T-helper 2 cell treated with Interferon-gamma antibody and Interleukin-4, amounts not matched to agents 5 μg/mL and 100 μg/mL, for 36 hours (primary cell): Measurements from ENCODE around the gene NME7.
"Not testable (repeated sequence)": the region's sequence is repeated elsewhere in the genome, so short reads cannot be mapped to it uniquely, and the experiment has no call there.

Experiments
- DNase-seq: peaks from one replicate; pipeline ENCODE4 v3.0.0; 2021; ENCODE audit warnings: low spot score
- H3K27ac Mint-ChIP-seq: one replicate; pipeline ENCODE4 v1.8.0; 2021; ENCODE audit warnings: mild to moderate bottlenecking, mixed read lengths
- H3K27me3 Mint-ChIP-seq: one replicate; pipeline ENCODE4 v1.8.0; 2021; ENCODE audit warnings: low read depth, mixed read lengths
- H3K36me3 Mint-ChIP-seq: one replicate; pipeline ENCODE4 v1.8.0; 2021; ENCODE audit warnings: low read depth, mixed read lengths
- H3K4me1 Mint-ChIP-seq: one replicate; pipeline ENCODE4 v1.8.0; 2021; ENCODE audit warnings: low read depth, mixed read lengths
- H3K4me3 Mint-ChIP-seq: one replicate; pipeline ENCODE4 v1.8.0; 2022; ENCODE audit warnings: mild to moderate bottlenecking, moderate library complexity, mixed read lengths
- H3K9me3 Mint-ChIP-seq: one replicate; pipeline ENCODE4 v1.8.0; 2021; ENCODE audit warnings: mixed read lengths

NME7 gene

DNA sequence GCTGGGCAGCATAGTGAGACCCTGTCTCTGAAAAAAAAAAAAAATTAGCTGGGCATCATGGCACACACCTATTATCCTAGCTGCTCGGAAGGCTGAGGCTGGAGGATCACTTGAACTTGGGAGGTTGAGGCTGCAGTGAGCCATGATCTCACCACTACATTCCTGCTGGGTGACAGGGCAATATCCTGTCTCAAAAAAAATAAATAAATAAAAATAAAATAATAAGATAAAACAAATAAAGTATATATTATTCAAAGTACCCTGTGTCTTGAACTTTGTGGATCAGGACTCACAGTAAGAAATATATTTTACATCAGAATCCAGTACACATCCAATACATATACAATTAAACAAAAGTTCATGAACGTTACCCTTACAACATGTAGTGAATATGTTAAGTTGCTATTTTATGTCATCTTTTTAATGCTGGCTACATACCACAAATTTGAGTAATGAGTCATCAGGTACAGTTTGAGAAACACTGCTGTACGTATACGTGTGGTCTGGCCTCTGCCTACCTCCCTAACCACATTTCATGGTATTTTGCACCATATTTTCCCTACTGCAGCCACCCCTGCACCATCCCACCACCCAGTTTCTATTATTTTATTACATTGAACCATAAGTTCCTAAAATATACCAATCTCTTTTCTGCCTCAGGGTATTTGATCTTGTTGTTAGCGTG is 4.4 kb downstream of the NME7 start:
- peak overlapping the region; percentile 80 for H3K27ac Mint-ChIP-seq

GRCh38 chr1:169361281-169361680 is 6.3 kb downstream of the NME7 start:
- no peak for DNase-seq
- no peak overlapping the region for H3K27ac Mint-ChIP-seq
- no peaks in the 10 kb centered on the region for H3K9me3 Mint-ChIP-seq
- H3K36me3 Mint-ChIP-seq, result peaks cover 11% of the 10 kb centered on the region
- peaks cover 23% of the 10 kb centered on the region for H3K4me1 Mint-ChIP-seq
- H3K4me3 Mint-ChIP-seq, result no peak overlapping the region
- H3K27me3 Mint-ChIP-seq, result no peaks in the 10 kb centered on the region

More for the DNA sequence above, 4.4 kb downstream of the NME7 start:
- peaks cover 23% of the 10 kb centered on the region for H3K4me1 Mint-ChIP-seq
- no peaks in the 10 kb centered on the region for H3K9me3 Mint-ChIP-seq
- peak; percentile 69 for DNase-seq
- H3K4me3 Mint-ChIP-seq, result peak overlapping the region; percentile 40
- H3K36me3 Mint-ChIP-seq, result peaks cover 11% of the 10 kb centered on the region
- no peaks in the 10 kb centered on the region for H3K27me3 Mint-ChIP-seq

DNA sequence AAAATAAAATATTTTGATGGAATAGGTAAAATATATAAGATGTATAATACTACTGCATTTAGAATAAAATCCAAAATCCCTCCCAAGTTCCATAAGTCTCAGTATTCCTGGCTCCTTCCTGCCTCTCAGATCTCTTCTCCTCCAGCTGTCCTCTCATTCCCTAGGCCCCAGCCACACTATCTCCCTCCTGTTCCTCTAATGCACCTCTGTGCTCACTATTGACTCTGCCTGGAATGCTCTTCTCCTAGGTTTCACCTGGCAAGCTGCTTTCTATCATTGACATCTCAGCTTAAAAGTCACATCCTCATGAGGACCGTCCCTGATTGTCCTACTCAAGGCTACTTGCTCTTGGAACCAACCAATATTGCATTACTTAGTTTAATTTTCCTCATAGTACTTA is 7.2 kb downstream of the NME7 start:
- Mint-ChIP-seq H3K36me3 (peaks cover 11% of the 10 kb centered on the region), H3K27me3 (no peaks in the 10 kb centered on the region), H3K9me3 (no peaks in the 10 kb centered on the region), H3K4me1 (peaks cover 25% of the 10 kb centered on the region), H3K27ac (no peak overlapping the region), H3K4me3 (no peak overlapping the region)
- DNase-seq, result no peak

DNA sequence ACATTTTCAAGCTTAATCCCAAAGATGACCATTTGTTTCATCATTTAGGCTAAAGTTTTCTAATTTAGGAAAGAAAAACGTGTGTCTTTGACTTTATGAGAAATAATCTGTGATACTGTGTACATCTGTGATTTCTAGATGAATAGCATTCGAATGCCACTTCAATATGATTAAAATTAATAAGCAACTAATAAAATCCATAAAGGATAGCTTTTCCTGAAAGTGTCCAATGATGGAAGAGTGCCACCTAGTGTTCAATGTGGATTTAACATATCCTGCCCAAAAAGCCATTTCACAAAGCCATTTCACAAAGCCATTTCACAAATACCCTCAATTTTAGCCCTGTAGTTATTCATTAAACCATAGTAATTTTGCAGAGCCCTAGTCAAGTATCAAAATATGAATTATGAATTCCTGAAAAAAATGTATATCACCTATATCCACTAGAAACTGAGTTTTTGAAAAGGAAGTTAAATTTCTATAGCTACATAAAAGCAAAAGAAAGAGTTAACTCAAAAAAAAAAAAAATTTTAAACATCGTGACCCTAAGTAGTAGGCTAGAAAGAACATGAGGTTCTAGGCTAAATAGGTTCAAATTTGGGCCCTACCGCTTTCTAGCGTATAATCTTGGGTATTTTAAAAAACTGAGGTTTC is 19.1 kb downstream of the NME7 start:
- Mint-ChIP-seq H3K9me3 (peaks cover 7% of the 10 kb centered on the region), H3K4me1 (peaks cover 10% of the 10 kb centered on the region), H3K27ac (no peak overlapping the region), H3K36me3 (peaks cover 7% of the 10 kb centered on the region), H3K27me3 (no peaks in the 10 kb centered on the region), H3K4me3 (no peak overlapping the region)
- DNase-seq, result no peak

GRCh38 chr1:169347688-169348382 is 19.8 kb downstream of the NME7 start:
- Mint-ChIP-seq H3K9me3 (peaks cover 3% of the 10 kb centered on the region), H3K27me3 (no peaks in the 10 kb centered on the region)

DNA sequence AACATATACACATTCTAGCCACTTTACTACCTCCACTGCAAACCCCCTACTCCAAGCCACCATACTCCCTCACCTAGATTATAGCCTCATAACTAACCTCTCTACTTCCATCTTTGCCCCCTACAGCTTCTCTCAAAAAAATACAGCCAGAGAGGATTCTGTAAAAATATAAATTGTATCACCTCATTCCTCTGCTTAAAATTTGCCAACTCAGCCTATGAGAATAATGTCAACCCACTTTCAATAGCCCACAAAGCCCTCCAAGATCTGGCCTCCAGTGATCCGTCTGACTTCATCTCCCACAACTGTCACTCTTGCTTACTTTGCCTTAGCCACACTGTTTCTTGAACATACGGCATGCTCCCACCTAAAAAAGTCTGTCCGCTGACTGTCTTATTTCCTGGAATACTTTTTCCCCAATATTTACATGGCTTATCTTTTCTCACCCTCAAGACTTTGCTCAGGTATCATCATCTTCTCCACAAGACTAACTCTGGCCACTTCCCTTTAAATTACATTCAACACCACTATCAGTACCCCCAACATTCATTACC is 21.5 kb downstream of the NME7 start:
- Mint-ChIP-seq H3K27ac (no peak overlapping the region), H3K4me3 (no peak overlapping the region), H3K36me3 (peaks cover 2% of the 10 kb centered on the region), H3K9me3 (no peaks in the 10 kb centered on the region), H3K4me1 (peaks cover 2% of the 10 kb centered on the region), H3K27me3 (no peaks in the 10 kb centered on the region)
- no peak for DNase-seq

More at GRCh38 chr1:169347688-169348382, 19.8 kb downstream of the NME7 start:
- H3K4me1 Mint-ChIP-seq, result peaks cover 10% of the 10 kb centered on the region
- H3K36me3 Mint-ChIP-seq, result peaks cover 3% of the 10 kb centered on the region
- H3K4me3 Mint-ChIP-seq, result no peak overlapping the region
- H3K27ac Mint-ChIP-seq, result no peak overlapping the region
- DNase-seq, result no peak

DNA sequence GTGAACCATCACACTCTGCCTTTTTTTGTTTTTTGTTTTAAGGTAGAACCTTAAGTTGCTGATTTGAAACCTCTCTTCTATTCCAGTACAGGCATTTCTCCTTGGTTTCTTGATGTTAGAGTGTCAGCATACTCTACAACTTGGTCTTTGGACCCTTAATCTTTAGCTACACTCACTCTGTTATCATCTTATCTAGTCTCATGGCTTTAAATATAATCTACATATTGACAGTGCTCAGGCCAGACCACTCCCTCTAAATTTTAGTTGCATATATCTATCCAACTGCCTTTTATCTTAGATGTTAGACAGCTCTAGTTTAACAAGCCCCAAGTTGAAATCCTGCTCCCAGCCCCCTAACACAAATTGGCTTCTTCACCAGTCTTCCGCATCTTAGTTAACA is 22.1 kb downstream of the NME7 start:
- peaks cover 2% of the 10 kb centered on the region for H3K4me1 Mint-ChIP-seq
- no peak overlapping the region for H3K4me3 Mint-ChIP-seq
- no peak overlapping the region for H3K27ac Mint-ChIP-seq
- H3K27me3 Mint-ChIP-seq, result no peaks in the 10 kb centered on the region
- peaks cover 8% of the 10 kb centered on the region for H3K36me3 Mint-ChIP-seq
- H3K9me3 Mint-ChIP-seq, result peaks cover 4% of the 10 kb centered on the region
- no peak for DNase-seq

DNA sequence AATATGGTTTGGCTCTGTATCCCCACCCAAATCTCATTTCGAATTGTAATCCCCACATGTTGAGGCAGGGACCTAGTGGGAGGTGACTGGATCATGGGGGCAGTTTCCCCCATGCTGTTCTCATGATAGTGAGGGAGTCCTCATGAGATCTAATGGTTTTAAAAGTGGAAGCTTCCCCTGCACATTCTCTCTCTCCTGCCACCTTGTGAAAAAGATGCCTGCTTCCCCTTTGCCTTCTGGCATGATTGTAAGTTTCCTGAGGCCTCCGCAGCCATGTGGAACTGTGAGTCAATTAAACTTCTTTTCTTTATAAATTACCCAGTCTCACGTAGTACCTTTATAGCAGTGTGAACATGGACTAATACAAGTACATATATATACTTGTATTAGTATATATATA is 25.5 kb downstream of the NME7 start:
- not testable (repeated sequence) for H3K27ac Mint-ChIP-seq, H3K27me3 Mint-ChIP-seq, DNase-seq, H3K4me3 Mint-ChIP-seq
- H3K36me3 Mint-ChIP-seq, result peaks cover 18% of the 10 kb centered on the region
- peaks cover 17% of the 10 kb centered on the region for H3K4me1 Mint-ChIP-seq
- peaks cover 15% of the 10 kb centered on the region for H3K9me3 Mint-ChIP-seq

DNA sequence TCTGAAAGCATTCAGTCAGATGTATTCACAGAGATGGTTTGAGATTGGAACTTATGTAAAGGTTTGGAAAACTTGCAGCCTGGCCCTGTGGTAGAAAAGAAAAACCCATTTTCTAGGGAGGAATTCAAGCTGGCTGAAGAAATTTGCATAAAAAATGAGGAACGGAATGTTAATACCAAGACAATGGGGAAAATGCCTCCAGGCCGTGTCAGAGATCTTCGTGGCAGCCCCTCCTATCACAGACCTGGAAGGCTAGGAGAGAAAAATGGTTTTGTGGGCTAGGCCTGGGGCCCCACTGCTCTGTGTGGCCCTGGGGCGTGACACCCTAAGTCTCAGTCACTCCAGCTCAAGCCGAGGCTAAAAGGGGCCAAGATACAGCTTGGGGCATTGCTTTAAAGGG is 26.7 kb downstream of the NME7 start:
- DNase-seq, result no peak
- no peaks in the 10 kb centered on the region for H3K27me3 Mint-ChIP-seq
- no peak overlapping the region for H3K27ac Mint-ChIP-seq
- peaks cover 19% of the 10 kb centered on the region for H3K4me1 Mint-ChIP-seq
- H3K9me3 Mint-ChIP-seq, result peaks cover 15% of the 10 kb centered on the region
- H3K4me3 Mint-ChIP-seq, result no peak overlapping the region
- peaks cover 26% of the 10 kb centered on the region for H3K36me3 Mint-ChIP-seq

GRCh38 chr1:169339773-169340172 is 27.8 kb downstream of the NME7 start:
- Mint-ChIP-seq H3K4me3 (no peak overlapping the region), H3K27ac (peak overlapping the region; percentile 1), H3K27me3 (no peaks in the 10 kb centered on the region), H3K36me3 (peaks cover 35% of the 10 kb centered on the region), H3K4me1 (peaks cover 19% of the 10 kb centered on the region), H3K9me3 (peaks cover 21% of the 10 kb centered on the region)
- DNase-seq, result no peak

DNA sequence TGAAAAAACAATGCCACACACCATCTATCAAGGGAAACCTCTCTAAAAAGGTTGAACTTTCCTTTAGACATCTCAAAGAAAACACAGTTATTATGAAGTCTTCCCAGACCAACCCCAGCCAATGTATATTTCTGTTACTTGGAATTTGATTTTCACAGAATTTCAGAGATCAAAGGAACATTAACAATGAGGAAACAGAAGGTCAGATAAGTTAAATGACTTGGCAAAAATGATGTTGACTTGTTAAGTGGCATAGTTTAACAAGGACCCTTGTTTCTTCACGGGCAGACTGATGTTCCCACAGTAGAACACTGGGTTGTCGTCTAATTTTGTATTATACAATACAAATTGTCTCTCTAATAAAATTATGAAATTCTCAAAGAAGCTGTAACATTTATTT is 29.0 kb downstream of the NME7 start:
- Mint-ChIP-seq H3K4me3 (no peak overlapping the region), H3K27me3 (no peaks in the 10 kb centered on the region), H3K27ac (no peak overlapping the region), H3K4me1 (peaks cover 21% of the 10 kb centered on the region), H3K36me3 (peaks cover 43% of the 10 kb centered on the region), H3K9me3 (peaks cover 29% of the 10 kb centered on the region)
- no peak for DNase-seq

DNA sequence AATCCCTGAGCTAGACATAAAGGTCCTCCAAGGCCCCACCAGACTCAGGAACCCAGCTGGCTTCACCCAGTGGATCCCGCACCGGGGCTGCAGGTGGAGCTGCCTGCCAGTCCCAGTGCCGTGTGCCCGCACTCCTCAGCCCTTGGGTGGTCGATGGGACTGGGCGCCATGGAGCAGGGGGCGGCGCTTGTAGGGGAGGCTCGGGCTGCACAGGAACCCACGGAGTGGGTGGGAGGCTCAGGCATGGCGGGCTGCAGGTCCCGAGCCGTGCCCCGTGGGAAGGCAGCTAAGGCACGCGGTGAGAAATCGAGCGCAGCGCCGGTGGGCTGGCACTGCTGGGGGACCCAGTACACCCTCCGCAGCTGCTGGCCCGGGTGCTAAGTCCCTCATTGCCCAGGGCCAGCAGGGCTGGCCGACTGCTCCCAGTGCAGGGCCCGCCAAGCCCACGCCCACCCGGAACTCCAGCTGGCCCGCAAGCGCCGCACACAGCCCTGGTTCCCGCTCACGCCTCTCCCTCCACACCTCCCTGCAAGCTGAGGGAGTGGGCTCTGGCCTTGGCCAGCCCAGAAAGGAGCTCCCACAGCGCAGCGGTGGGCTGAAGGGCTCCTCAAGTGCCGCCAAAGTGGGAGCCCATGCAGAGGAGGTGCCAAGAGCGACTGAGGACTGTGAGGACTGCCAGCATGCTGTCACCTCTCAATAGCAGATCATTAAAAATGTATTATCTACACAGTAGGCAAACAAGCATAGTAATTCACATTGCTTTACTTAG is 30.5 kb downstream of the NME7 start:
- H3K36me3 Mint-ChIP-seq, result peaks cover 50% of the 10 kb centered on the region
- H3K27ac Mint-ChIP-seq, H3K27me3 Mint-ChIP-seq, H3K4me3 Mint-ChIP-seq, DNase-seq: not testable (repeated sequence)
- H3K9me3 Mint-ChIP-seq, result peaks cover 33% of the 10 kb centered on the region
- H3K4me1 Mint-ChIP-seq, result peaks cover 21% of the 10 kb centered on the region

DNA sequence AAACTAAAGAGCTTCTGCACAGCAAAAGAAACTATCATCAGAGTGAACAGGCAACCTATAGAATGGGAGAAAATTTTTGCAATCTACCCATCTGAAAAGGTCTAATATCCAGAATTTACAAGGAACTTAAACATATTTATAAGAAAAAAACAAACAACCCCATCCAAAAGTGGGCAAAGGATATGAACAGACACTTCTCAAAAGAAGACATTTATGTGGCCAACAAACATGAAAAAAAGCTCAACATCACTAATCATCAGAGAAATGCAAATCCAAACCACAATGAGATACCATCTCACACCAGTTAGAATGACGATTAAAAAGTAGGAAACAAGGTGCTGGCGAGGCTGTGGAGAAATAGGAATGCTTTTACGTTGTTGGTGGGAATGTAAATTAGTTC is 32.9 kb downstream of the NME7 start:
- H3K9me3 Mint-ChIP-seq, result peaks cover 39% of the 10 kb centered on the region
- H3K36me3 Mint-ChIP-seq, result peaks cover 44% of the 10 kb centered on the region
- DNase-seq, H3K27me3 Mint-ChIP-seq, H3K27ac Mint-ChIP-seq, H3K4me3 Mint-ChIP-seq: not testable (repeated sequence)
- H3K4me1 Mint-ChIP-seq, result peaks cover 15% of the 10 kb centered on the region
